ENCODE measurements around the gene ALOXE3. TPM values are rescaled to one million over a fixed set of nuclear protein-coding genes. Genes with fewer than 3 reads are reported as not detected.
"Not testable (repeated sequence)": the region's sequence is repeated elsewhere in the genome, so short reads cannot be mapped to it uniquely, and the experiment has no call there.

The ALOXE3 gene
- total RNA-seq, 1 donor from 2014 or later = 0.82 TPM

- DNase-seq (ENCODE audit: low spot score in 2 of 2) (no peak), FAIRE-seq (no peak)
Observed at GRCh38 chr17:8075574-8076342, 42.6 kb downstream of the ALOXE3 start.

GRCh38 chr17:8075081-8075480, 43.2 kb downstream of the ALOXE3 start:
- FAIRE-seq = no peak
- no peak for DNase-seq (ENCODE audit: low spot score in 2 of 2)

GRCh38 chr17:8074554-8074953, 43.8 kb downstream of the ALOXE3 start:
- DNase-seq (ENCODE audit: low spot score in 2 of 2) = no peak
- FAIRE-seq = no peak

- DNase-seq (ENCODE audit: low spot score in 2 of 2) (peak; percentile 64 to 83), FAIRE-seq (no peak)
Observed at GRCh38 chr17:8073627-8074484, 44.5 kb downstream of the ALOXE3 start.

- DNase-seq (ENCODE audit: low spot score in 2 of 2) (no peak), FAIRE-seq (no peak)
Observed at GRCh38 chr17:8072729-8073461, 45.4 kb downstream of the ALOXE3 start.

GRCh38 chr17:8072341-8072728, 46.0 kb downstream of the ALOXE3 start:
- DNase-seq (ENCODE audit: low spot score in 2 of 2) = no peak
- no peak for FAIRE-seq

- no peak for DNase-seq (ENCODE audit: low spot score in 2 of 2)
- no peak for FAIRE-seq
Observed at GRCh38 chr17:8071496-8071895, 46.8 kb downstream of the ALOXE3 start.

- DNase-seq (ENCODE audit: low spot score in 2 of 2) = no peak
- no peak for FAIRE-seq
Observed at GRCh38 chr17:8069587-8069860, 48.8 kb downstream of the ALOXE3 start.

GRCh38 chr17:8068736-8069586, 49.4 kb downstream of the ALOXE3 start:
- FAIRE-seq = no peak

GRCh38 chr17:8067806-8068205, 50.5 kb downstream of the ALOXE3 start:
- DNase-seq (ENCODE audit: low spot score in 2 of 2) (no peak), FAIRE-seq (no peak)

More at GRCh38 chr17:8068736-8069586, 49.4 kb downstream of the ALOXE3 start:
- no peak for DNase-seq (ENCODE audit: low spot score in 2 of 2)

GRCh38 chr17:8066841-8067775, 51.2 kb downstream of the ALOXE3 start:
- FAIRE-seq (no peak), DNase-seq (ENCODE audit: low spot score in 2 of 2) (no peak)

- DNase-seq (ENCODE audit: low spot score in 2 of 2) = no peak
Observed at GRCh38 chr17:8064561-8065019, 53.7 kb downstream of the ALOXE3 start.

GRCh38 chr17:8063761-8064534, 54.4 kb downstream of the ALOXE3 start:
- FAIRE-seq (no peak), DNase-seq (ENCODE audit: low spot score in 2 of 2) (no peak)

More at GRCh38 chr17:8064561-8065019, 53.7 kb downstream of the ALOXE3 start:
- no peak for FAIRE-seq

GRCh38 chr17:8062807-8063483, 55.4 kb downstream of the ALOXE3 start:
- DNase-seq (ENCODE audit: low spot score in 2 of 2) (no peak), FAIRE-seq (no peak)

- DNase-seq (ENCODE audit: low spot score in 2 of 2) (no peak), FAIRE-seq (no peak)
Observed at GRCh38 chr17:8062435-8062806, 55.9 kb downstream of the ALOXE3 start.

- not testable (repeated sequence) for FAIRE-seq; DNase-seq (ENCODE audit: low spot score in 2 of 2)
Observed at GRCh38 chr17:8061851-8062250, 56.5 kb downstream of the ALOXE3 start.

GRCh38 chr17:8060274-8060673, 58.0 kb downstream of the ALOXE3 start:
- peak; percentile 71 to 77 for DNase-seq (ENCODE audit: low spot score in 2 of 2)
- FAIRE-seq = no peak

GRCh38 chr17:8059131-8059530, 59.2 kb downstream of the ALOXE3 start:
- FAIRE-seq (no peak), DNase-seq (ENCODE audit: low spot score in 2 of 2) (no peak)
